GM12875 (cell line): ENCODE data around the gene ZNF804B.

ENCODE experiments used
- H3K4me3 ChIP-seq: one replicate; pipeline ENCODE4 v1.5.1; 2011; ENCODE audit warnings: low read depth, low read length, control low read depth
- TF ChIP-seq, protein P1 (sequence below): IDR thresholded peaks from 2 replicates; pipeline ENCODE4 v1.5.1; 2011; ENCODE audit warnings: low read depth, mild to moderate bottlenecking, control low read depth, inconsistent platforms, low read length, moderate library complexity, borderline replicate concordance; ENCODE audit not compliant: insufficient read depth

Gene ZNF804B

DNA sequence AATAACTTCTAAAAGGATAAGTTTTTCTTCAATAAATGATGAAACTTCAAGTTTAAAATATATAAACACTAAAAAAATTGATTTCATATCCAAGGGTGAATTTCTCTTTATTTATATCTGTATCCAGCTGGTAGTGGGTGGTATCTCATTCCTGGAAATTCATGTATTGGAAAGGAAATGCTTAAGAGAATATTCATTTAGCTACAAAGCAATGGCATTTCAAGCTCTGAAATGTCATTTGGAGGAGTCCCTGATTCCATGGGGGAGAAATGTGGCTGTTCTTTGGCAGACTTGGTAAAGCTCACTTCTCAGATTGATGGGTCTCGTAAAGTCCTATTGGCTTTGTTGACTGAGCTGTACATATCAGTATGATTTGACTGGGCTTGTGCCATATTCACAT, 192.3 kb downstream of the ZNF804B start:
- no peak overlapping the region for H3K4me3 ChIP-seq
- TF ChIP-seq, protein P1, sequence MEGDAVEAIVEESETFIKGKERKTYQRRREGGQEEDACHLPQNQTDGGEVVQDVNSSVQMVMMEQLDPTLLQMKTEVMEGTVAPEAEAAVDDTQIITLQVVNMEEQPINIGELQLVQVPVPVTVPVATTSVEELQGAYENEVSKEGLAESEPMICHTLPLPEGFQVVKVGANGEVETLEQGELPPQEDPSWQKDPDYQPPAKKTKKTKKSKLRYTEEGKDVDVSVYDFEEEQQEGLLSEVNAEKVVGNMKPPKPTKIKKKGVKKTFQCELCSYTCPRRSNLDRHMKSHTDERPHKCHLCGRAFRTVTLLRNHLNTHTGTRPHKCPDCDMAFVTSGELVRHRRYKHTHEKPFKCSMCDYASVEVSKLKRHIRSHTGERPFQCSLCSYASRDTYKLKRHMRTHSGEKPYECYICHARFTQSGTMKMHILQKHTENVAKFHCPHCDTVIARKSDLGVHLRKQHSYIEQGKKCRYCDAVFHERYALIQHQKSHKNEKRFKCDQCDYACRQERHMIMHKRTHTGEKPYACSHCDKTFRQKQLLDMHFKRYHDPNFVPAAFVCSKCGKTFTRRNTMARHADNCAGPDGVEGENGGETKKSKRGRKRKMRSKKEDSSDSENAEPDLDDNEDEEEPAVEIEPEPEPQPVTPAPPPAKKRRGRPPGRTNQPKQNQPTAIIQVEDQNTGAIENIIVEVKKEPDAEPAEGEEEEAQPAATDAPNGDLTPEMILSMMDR, result no peak

DNA sequence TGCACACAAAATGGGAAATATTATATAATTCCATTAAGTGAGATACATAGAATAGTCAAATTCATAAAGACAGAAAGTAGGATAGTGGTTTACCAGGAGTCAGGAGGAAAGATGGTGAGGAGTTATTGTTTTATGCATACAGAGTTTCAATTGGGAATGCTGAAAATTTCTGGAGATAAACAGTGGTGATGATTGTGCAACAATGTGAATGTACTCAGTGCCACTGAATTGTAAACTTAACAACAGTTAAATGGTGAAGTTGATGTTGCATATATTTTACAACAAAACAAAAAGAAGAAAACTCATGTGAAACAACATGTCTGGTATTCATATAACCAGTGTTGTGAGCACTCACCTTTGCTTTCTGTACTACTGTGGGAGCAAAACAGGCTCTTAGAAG, 204.9 kb downstream of the ZNF804B start:
- TF ChIP-seq, protein P1, result no peak
- H3K4me3 ChIP-seq, result no peak overlapping the region

DNA sequence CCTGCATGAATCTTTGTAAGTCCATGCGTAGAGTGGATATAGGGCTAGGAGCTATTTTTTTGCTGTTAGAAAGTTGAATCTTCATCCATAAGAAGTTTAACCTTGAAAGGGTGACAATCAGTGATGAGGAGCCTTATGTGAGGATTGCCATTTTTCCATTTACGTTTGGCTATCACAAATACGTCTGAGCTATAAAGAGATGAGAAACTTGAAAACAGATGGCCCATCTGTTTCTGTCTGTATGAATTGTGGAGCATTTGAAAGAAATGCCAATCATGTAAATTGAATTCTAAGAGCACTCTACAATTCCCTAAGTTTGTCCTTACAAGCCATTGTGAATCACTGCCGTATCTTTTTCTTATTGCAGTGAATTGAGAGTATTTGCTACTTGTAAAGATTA, 205.9 kb downstream of the ZNF804B start:
- TF ChIP-seq, protein P1, result no peak
- no peak overlapping the region for H3K4me3 ChIP-seq

DNA sequence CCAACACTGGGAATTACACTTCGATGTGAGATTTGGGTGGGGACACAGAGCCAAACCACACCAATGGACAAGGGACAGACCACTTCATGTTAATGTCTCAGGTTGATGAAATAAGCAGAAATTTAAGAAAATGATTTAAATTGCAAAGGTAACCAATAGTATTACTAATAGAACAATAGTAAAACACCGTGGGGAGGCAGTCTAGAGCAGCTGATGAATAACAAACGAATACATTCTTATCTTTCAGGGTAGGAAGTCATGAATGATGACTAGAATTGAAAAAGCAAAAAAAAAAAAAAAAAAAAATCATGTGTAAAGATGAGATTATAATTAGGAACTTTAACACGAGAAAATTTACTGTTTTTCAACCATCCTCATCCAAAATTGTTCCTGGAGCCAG, 207.9 kb downstream of the ZNF804B start:
- TF ChIP-seq, protein P1, result no peak
- no peak overlapping the region for H3K4me3 ChIP-seq

DNA sequence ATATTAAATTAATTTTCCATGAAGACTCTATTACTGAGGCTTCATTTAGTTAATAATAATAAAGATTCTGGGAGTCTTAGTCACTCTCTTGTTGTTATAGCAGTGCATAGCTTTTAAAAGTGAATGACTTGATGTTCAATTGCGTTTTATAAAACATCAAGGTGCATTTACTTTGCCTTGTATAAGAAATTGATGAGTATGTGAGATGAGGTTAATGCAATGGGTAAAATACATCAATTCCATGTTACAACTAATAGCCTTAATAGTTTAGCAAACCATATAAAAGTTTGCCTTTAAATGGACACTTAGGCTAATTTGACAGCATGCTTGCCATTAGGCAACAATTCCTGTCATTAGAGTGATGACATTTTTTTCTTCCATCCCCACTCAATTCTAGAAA, 209.7 kb downstream of the ZNF804B start:
- H3K4me3 ChIP-seq, result no peak overlapping the region
- TF ChIP-seq, protein P1, result no peak

DNA sequence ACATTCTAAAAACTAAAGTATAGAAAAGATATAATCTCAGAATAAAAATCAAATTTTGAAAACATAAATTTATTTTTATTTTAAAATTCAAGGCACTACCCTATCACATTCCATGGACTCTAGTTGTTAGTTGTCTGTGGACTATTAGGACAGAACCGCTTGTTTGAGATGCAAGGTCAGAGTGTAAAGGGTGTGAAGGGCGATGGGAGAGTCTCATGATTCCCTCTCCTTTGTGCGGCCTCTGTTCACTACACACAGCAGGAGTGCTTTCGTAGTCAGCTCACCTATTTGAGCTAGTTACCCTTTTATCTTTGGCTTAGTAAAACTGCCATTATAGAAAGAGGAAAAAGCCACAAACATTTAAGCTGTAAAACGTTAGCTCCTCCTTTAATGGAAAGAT, 225.8 kb downstream of the ZNF804B start:
- TF ChIP-seq, protein P1, result no peak
- H3K4me3 ChIP-seq, result no peak overlapping the region

DNA sequence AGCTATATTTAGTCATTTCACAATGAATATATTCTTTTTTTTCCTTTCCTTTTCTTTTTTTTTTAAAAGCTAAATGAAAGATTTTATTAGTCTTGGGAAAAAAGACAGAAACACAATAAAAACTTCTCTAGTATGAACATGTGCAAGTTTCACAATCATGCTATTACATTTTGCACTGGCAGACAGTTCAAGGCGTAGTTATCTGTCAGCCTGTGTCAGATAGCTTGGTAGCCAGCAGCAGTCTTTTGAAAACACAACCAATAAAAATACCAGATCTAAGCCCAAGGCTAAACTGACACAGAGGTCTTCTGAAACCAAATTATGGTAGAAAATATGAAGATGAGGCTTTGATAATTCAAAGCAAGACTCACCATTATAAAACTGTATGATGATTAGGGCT, 241.8 kb downstream of the ZNF804B start:
- H3K4me3 ChIP-seq, result no peak overlapping the region
- TF ChIP-seq, protein P1, result no peak
